ENCODE measurements around the gene PBX4. TPM values are rescaled to one million over a fixed set of nuclear protein-coding genes. Genes with fewer than 3 reads are reported as not detected.

The PBX4 gene
- total RNA-seq, 2 experiments from 2014 or later: 5.0 to 6.7 TPM

DNA sequence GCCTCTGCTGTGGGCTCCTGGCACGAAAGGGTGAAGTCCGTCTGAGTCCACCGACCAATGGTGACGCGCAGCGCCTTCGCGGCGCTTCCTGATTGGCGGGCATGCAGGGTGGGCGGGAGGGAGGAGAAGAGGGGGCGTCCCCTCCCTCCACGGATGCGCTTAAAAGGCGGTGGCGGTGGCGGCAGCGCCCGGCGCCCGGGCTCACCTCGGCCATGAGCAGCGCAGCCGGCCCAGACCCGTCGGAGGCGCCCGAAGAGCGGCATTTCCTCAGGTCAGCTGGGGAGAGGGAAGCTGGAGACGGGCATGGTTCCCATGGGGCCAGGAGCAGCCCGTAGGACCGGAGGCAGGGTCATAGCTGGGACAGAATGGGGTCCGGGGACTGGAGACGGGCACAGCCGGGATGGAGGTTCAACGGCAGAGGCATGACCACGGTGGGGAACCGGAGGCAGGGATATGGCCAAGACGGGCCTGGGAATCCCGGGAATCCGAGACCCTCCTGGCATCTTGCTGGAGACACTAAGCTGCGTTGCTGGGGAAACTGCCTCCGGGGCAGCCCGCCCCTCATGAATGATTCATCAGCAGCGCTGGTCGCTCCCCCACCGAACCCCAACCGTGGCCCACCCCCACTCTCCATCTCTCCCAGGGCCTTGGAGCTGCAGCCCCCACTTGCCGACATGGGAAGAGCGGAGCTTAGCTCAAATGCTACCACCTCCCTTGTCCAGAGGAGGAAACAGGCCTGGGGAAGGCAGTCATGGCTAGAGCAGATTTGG is 89.6 kb downstream of the PBX4 start, which contains the start of gene YJEFN3:
YJEFN3 (plus strand) TSS at position 191 of the 770 bp plus-strand sequence; CDS start at position 213, 22 bp downstream.
- Histone ChIP-seq H3K9me3 (ENCODE audit: low read length) (no peaks in the 10 kb centered on the region), H3K4me2 (ENCODE audit: low read length) (no peak within 1 kb of the TSS), H2AFZ (ENCODE audit: low read length) (no peak within 1 kb of the TSS), H3K9me2 (ENCODE audit: insufficient read depth, low read length) (no peaks in the 10 kb centered on the region), H3K36me3 (ENCODE audit: insufficient read depth, low read length) (peaks cover 54% of the 10 kb centered on the region), H4K20me1 (ENCODE audit: insufficient read depth, low read length) (no peaks in the 10 kb centered on the region), H3K27ac (ENCODE audit: low read depth, low read length, poor library complexity, severe bottlenecking) (no peak within 1 kb of the TSS), H3K79me2 (ENCODE audit: insufficient read depth, low read depth, low read length) (peaks cover 19% of the 10 kb centered on the region), H3K4me3 (ENCODE audit: low read depth, low read length, poor library complexity, severe bottlenecking) (no peak within 1 kb of the TSS), H3K4me1 (ENCODE audit: insufficient read depth, low read length, poor library complexity, severe bottlenecking) (peaks cover 36% of the 10 kb centered on the region)
- BruUV-seq (replicated peaks): no TSS peak
- DNase-seq (ENCODE audit: low spot score): no peak
- ChIA-PET CTCF (ENCODE audit: unreplicated experiment) (interaction anchor here (0.6 kb wide), 1 partner anchor 24 kb away, joined by 3 read pairs; no protein-coding TSS in a partner anchor), POLR2A (interaction anchor here (0.6 kb wide), 1 partner anchor 368 kb away, joined by 3 read pairs; no protein-coding TSS in a partner anchor)
- no peak for TF ChIP-seq EZH2phosphoT487 (IDR thresholded peaks at IDR 0.05; ENCODE audit: borderline replicate concordance, low read depth, low read length)
- TF ChIP-seq, protein P1, sequence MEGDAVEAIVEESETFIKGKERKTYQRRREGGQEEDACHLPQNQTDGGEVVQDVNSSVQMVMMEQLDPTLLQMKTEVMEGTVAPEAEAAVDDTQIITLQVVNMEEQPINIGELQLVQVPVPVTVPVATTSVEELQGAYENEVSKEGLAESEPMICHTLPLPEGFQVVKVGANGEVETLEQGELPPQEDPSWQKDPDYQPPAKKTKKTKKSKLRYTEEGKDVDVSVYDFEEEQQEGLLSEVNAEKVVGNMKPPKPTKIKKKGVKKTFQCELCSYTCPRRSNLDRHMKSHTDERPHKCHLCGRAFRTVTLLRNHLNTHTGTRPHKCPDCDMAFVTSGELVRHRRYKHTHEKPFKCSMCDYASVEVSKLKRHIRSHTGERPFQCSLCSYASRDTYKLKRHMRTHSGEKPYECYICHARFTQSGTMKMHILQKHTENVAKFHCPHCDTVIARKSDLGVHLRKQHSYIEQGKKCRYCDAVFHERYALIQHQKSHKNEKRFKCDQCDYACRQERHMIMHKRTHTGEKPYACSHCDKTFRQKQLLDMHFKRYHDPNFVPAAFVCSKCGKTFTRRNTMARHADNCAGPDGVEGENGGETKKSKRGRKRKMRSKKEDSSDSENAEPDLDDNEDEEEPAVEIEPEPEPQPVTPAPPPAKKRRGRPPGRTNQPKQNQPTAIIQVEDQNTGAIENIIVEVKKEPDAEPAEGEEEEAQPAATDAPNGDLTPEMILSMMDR (conservative IDR thresholded peaks at IDR 0.05; ENCODE audit: low read length): no peak
- intact Hi-C loops (cut with micrococcal nuclease; ENCODE audit: unreplicated experiment): no loop called here

DNA sequence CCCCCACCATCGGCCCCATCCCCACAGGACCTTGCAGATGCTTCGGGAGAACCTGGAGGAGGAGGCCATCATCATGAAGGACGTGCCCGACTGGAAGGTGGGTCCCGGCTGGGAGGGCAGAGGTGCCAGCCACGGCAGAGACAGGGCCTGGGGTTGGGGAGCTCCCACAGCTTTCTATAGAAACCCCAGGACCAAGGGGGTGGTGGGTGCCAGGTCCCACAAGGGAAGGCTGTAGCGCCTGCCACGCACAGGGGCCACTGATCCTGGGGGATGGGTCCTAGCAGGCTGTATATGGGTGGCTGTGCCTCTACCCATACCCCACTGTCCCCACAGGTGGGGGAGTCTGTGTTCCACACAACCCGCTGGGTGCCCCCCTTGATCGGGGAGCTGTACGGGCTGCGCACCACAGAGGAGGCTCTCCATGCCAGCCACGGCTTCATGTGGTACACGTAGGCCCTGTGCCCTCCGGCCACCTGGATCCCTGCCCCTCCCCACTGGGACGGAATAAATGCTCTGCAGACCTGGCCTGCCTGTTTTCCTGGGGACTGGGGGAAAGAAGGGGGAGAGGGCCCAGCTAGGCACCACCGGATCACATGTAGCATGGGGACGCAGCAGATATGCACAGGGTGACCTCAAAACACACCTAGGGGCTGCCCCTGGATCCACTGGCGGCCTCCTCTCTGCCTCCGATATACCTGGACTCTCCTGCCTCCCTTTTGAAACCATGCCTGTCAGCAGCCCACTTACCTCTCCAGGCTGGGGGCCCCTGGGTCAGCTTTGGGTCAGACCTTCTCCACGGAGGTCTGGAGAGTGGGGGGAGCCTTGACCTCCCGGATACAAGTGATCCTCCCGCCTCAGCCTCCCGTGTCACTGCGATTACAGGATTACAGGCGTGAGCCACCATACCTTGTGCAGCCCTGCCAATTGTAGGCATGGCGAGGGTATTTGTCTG is 90.5 kb downstream of the PBX4 start:
- BruUV-seq (replicated peaks): no TSS peak
- Histone ChIP-seq H3K79me2 (ENCODE audit: insufficient read depth, low read depth, low read length) (peaks cover 29% of the 10 kb centered on the region), H3K27ac (ENCODE audit: low read depth, low read length, poor library complexity, severe bottlenecking) (no peak overlapping the region), H3K4me3 (ENCODE audit: low read depth, low read length, poor library complexity, severe bottlenecking) (no peak overlapping the region), H3K4me2 (ENCODE audit: low read length) (no peak overlapping the region), H3K9me3 (ENCODE audit: low read length) (no peaks in the 10 kb centered on the region), H2AFZ (ENCODE audit: low read length) (no peak overlapping the region), H3K4me1 (ENCODE audit: insufficient read depth, low read length, poor library complexity, severe bottlenecking) (peaks cover 46% of the 10 kb centered on the region), H4K20me1 (ENCODE audit: insufficient read depth, low read length) (no peaks in the 10 kb centered on the region), H3K36me3 (ENCODE audit: insufficient read depth, low read length) (peaks cover 55% of the 10 kb centered on the region), H3K9me2 (ENCODE audit: insufficient read depth, low read length) (no peaks in the 10 kb centered on the region)
- ChIA-PET CTCF (ENCODE audit: unreplicated experiment) (interaction anchor here (0.6 kb wide), 1 partner anchor 1385 kb away, joined by 3 read pairs; no protein-coding TSS in a partner anchor), POLR2A (interaction anchor here (0.6 kb wide), 1 partner anchor 367 kb away, joined by 3 read pairs; no protein-coding TSS in a partner anchor)
- TF ChIP-seq, protein P1 (conservative IDR thresholded peaks at IDR 0.05; ENCODE audit: low read length): no peak
- TF ChIP-seq EZH2phosphoT487 (IDR thresholded peaks at IDR 0.05; ENCODE audit: borderline replicate concordance, low read depth, low read length): no peak
- DNase-seq (ENCODE audit: low spot score): no peak
- intact Hi-C loops (cut with micrococcal nuclease; ENCODE audit: unreplicated experiment): no loop called here
